GM19372 (cell line): ENCODE results near the gene FAM120A.

ENCODE experiments used
- ATAC-seq: cut with Tn5 transposase; IDR thresholded peaks from one replicate; pipeline ENCODE4 v1.9.1; 2021; ENCODE audit warnings: mild to moderate bottlenecking, low read depth, moderate library complexity; ENCODE audit not compliant: unreplicated experiment

Gene FAM120A

GRCh38 chr9:93591301-93592007 lies 140.0 kb downstream of the FAM120A start:
- no peak for ATAC-seq

GRCh38 chr9:93592008-93592642 lies 140.6 kb downstream of the FAM120A start:
- no peak for ATAC-seq

- no peak for ATAC-seq
Observed at GRCh38 chr9:93592643-93593021, 141.1 kb downstream of the FAM120A start.

- no peak for ATAC-seq
Observed at GRCh38 chr9:93593144-93593658, 141.7 kb downstream of the FAM120A start.

- ATAC-seq: no peak
Observed at GRCh38 chr9:93594041-93594756, 142.7 kb downstream of the FAM120A start.

GRCh38 chr9:93595461-93595860 lies 144.0 kb downstream of the FAM120A start:
- no peak for ATAC-seq

GRCh38 chr9:93595861-93596365 lies 144.4 kb downstream of the FAM120A start:
- ATAC-seq: no peak

GRCh38 chr9:93596399-93596798 lies 144.9 kb downstream of the FAM120A start:
- ATAC-seq: no peak

- ATAC-seq: no peak
Observed at GRCh38 chr9:93597142-93597706, 145.7 kb downstream of the FAM120A start.

- no peak for ATAC-seq
Observed at GRCh38 chr9:93597871-93598646, 146.6 kb downstream of the FAM120A start.

GRCh38 chr9:93598647-93599241 lies 147.3 kb downstream of the FAM120A start:
- no peak for ATAC-seq

- ATAC-seq: no peak
Observed at GRCh38 chr9:93599571-93600403, 148.3 kb downstream of the FAM120A start.

- ATAC-seq: no peak
Observed at GRCh38 chr9:93600504-93600903, 149.0 kb downstream of the FAM120A start.

- no peak for ATAC-seq
Observed at GRCh38 chr9:93601063-93601462, 149.6 kb downstream of the FAM120A start.

- ATAC-seq: no peak
Observed at GRCh38 chr9:93601666-93602065, 150.2 kb downstream of the FAM120A start.

GRCh38 chr9:93603011-93603410 lies 151.5 kb downstream of the FAM120A start:
- ATAC-seq: no peak

GRCh38 chr9:93603906-93604326 lies 152.4 kb downstream of the FAM120A start:
- no peak for ATAC-seq

GRCh38 chr9:93606187-93606586 lies 154.7 kb downstream of the FAM120A start:
- ATAC-seq: no peak

- no peak for ATAC-seq
Observed at GRCh38 chr9:93610206-93610605, 158.7 kb downstream of the FAM120A start.
